HG02970 (cell line): Measurements from ENCODE around the gene SLC12A9.
"Not testable (repeated sequence)": the region's sequence is repeated elsewhere in the genome, so short reads cannot be mapped to it uniquely, and the experiment has no call there.

Experiments
- ATAC-seq: cut with Tn5 transposase; IDR thresholded peaks from one replicate; pipeline ENCODE4 v1.9.1; 2021; ENCODE audit warnings: mild to moderate bottlenecking, moderate library complexity, moderate number of reproducible peaks; ENCODE audit not compliant: unreplicated experiment, low FRiP score

Gene SLC12A9

GRCh38 chr7:100893910-100894721 is 41.6 kb downstream of the SLC12A9 start:
- no peak for ATAC-seq

GRCh38 chr7:100894860-100895700 is 42.6 kb downstream of the SLC12A9 start:
- no peak for ATAC-seq

- no peak for ATAC-seq
Observed at GRCh38 chr7:100895701-100895955, 43.1 kb downstream of the SLC12A9 start, which contains the start of gene ACHE. TSS of gene ACHE (minus strand) at chr7:100895888. CDS start at chr7:100894232, 1,656 bp downstream.

- ATAC-seq = no peak
Observed at GRCh38 chr7:100895956-100896731, 43.6 kb downstream of the SLC12A9 start.

GRCh38 chr7:100896732-100897608 is 44.5 kb downstream of the SLC12A9 start:
- no peak for ATAC-seq

- no peak for ATAC-seq
Observed at GRCh38 chr7:100897772-100898454, 45.4 kb downstream of the SLC12A9 start.

GRCh38 chr7:100899432-100899831 is 46.9 kb downstream of the SLC12A9 start:
- ATAC-seq = no peak

GRCh38 chr7:100900978-100901377 is 48.5 kb downstream of the SLC12A9 start:
- ATAC-seq = no peak

GRCh38 chr7:100901921-100902332 is 49.4 kb downstream of the SLC12A9 start:
- ATAC-seq = no peak

- ATAC-seq = no peak
Observed at GRCh38 chr7:100902638-100903037, 50.1 kb downstream of the SLC12A9 start.

GRCh38 chr7:100908512-100908911 is 56.0 kb downstream of the SLC12A9 start:
- no peak for ATAC-seq

- ATAC-seq = not testable (repeated sequence)
Observed at GRCh38 chr7:100910443-100910842, 57.9 kb downstream of the SLC12A9 start.

- ATAC-seq = no peak
Observed at GRCh38 chr7:100911484-100911883, 59.0 kb downstream of the SLC12A9 start.

- no peak for ATAC-seq
Observed at GRCh38 chr7:100914208-100914878, 61.8 kb downstream of the SLC12A9 start.

- ATAC-seq = no peak
Observed at GRCh38 chr7:100914879-100915447, 62.5 kb downstream of the SLC12A9 start.
